CD4-positive, alpha-beta T cell treated with Interleukin-10 for 1 hour (primary cell): ENCODE data around the gene GLCCI1.
"Not testable (repeated sequence)": the region's sequence is repeated elsewhere in the genome, so short reads cannot be mapped to it uniquely, and the experiment has no call there.

ENCODE experiments used
- DNase-seq: peaks from one replicate; pipeline ENCODE4 v3.0.0-alpha.2; 2020

GLCCI1 gene

GRCh38 chr7:7990441-7990761 is 21.8 kb downstream of the GLCCI1 start:
- DNase-seq = no peak

- no peak for DNase-seq
Observed at GRCh38 chr7:7992506-7992905, 23.9 kb downstream of the GLCCI1 start.

- not testable (repeated sequence) for DNase-seq
Observed at GRCh38 chr7:7995348-7995747, 26.8 kb downstream of the GLCCI1 start.

GRCh38 chr7:7996568-7996967 is 28.0 kb downstream of the GLCCI1 start:
- DNase-seq = no peak

- DNase-seq = no peak
Observed at GRCh38 chr7:8000315-8000941, 31.8 kb downstream of the GLCCI1 start.

GRCh38 chr7:8003077-8003476 is 34.5 kb downstream of the GLCCI1 start:
- no peak for DNase-seq

- no peak for DNase-seq
Observed at GRCh38 chr7:8005279-8005678, 36.7 kb downstream of the GLCCI1 start.

- DNase-seq = no peak
Observed at GRCh38 chr7:8014399-8014798, 45.8 kb downstream of the GLCCI1 start.

- peak; percentile 62 for DNase-seq
Observed at GRCh38 chr7:8015100-8015745, 46.6 kb downstream of the GLCCI1 start.

- DNase-seq = no peak
Observed at GRCh38 chr7:8015746-8016120, 47.1 kb downstream of the GLCCI1 start.

- no peak for DNase-seq
Observed at GRCh38 chr7:8017423-8017822, 48.8 kb downstream of the GLCCI1 start.

- DNase-seq = no peak
Observed at GRCh38 chr7:8018961-8019360, 50.4 kb downstream of the GLCCI1 start.

GRCh38 chr7:8022628-8023027 is 54.0 kb downstream of the GLCCI1 start:
- DNase-seq = no peak

- no peak for DNase-seq
Observed at GRCh38 chr7:8035192-8035591, 66.6 kb downstream of the GLCCI1 start.

- peak; percentile 64 for DNase-seq
Observed at GRCh38 chr7:8035647-8036518, 67.3 kb downstream of the GLCCI1 start.

GRCh38 chr7:8037151-8037550 is 68.6 kb downstream of the GLCCI1 start:
- DNase-seq = no peak

- no peak for DNase-seq
Observed at GRCh38 chr7:8040768-8041369, 72.3 kb downstream of the GLCCI1 start.

- DNase-seq = no peak
Observed at GRCh38 chr7:8042796-8043535, 74.4 kb downstream of the GLCCI1 start.

- no peak for DNase-seq
Observed at GRCh38 chr7:8044761-8045430, 76.3 kb downstream of the GLCCI1 start.

- DNase-seq = not testable (repeated sequence)
Observed at GRCh38 chr7:8048067-8048466, 79.5 kb downstream of the GLCCI1 start.

- DNase-seq = peak; percentile 2
Observed at GRCh38 chr7:8051373-8051772, 82.8 kb downstream of the GLCCI1 start.

GRCh38 chr7:8051998-8052397 is 83.4 kb downstream of the GLCCI1 start:
- DNase-seq = no peak
